DOHH2 (cell line): ENCODE data around the gene ACIN1.

ENCODE experiments used
- H3F3A ChIP-seq: fragments of 200-600 bp; sonication (generic), shearing (Covaris generic); 2 replicates; pipeline ENCODE4 v1.6.0; 2016; ENCODE audit warnings: antibody characterized with exemption, mild to moderate bottlenecking; ENCODE audit not compliant: control insufficient read depth, insufficient read depth
- H3K27ac ChIP-seq: fragments of 200-600 bp; sonication (generic); 2 replicates; pipeline ENCODE4 v1.5.1; 2014; ENCODE audit warnings: low read depth, mild to moderate bottlenecking, low read length, moderate library complexity
- H3K27me3 ChIP-seq: fragments of 200-600 bp; sonication (generic); 2 replicates; pipeline ENCODE4 v1.6.1; 2014; ENCODE audit warnings: mild to moderate bottlenecking, low read length, mixed read lengths; ENCODE audit not compliant: control insufficient read depth
- H3K36me3 ChIP-seq: fragments of 200-600 bp; sonication (generic); 2 replicates; pipeline ENCODE4 v1.6.1; 2014; ENCODE audit warnings: mild to moderate bottlenecking, low read length, moderate library complexity, mixed read lengths; ENCODE audit not compliant: control insufficient read depth
- H3K4me1 ChIP-seq: fragments of 200-600 bp; sonication (generic); 2 replicates; pipeline ENCODE4 v1.6.1; 2014; ENCODE audit warnings: mild to moderate bottlenecking, low read length, mixed read lengths; ENCODE audit not compliant: control insufficient read depth
- H3K4me2 ChIP-seq: fragments of 200-600 bp; sonication (generic); 2 replicates; pipeline ENCODE4 v1.6.0; 2014; ENCODE audit warnings: mild to moderate bottlenecking, low read length, moderate library complexity
- H3K4me3 ChIP-seq: fragments of 200-600 bp; sonication (generic); 2 replicates; pipeline ENCODE4 v1.5.1; 2014; ENCODE audit warnings: mild to moderate bottlenecking, low read length, mixed read lengths
- H3K79me2 ChIP-seq: fragments of 200-600 bp; sonication (generic); 2 replicates; pipeline ENCODE4 v1.6.1; 2014; ENCODE audit warnings: mild to moderate bottlenecking, low read length, mixed read lengths; ENCODE audit not compliant: control insufficient read depth
- H3K9me2 ChIP-seq: fragments of 200-600 bp; sonication (generic); replicated peaks from 2 replicates; pipeline ENCODE4 v1.6.1; 2014; ENCODE audit warnings: mild to moderate bottlenecking, low read length, mixed read lengths; ENCODE audit not compliant: control insufficient read depth
- H3K9me3 ChIP-seq: fragments of 200-600 bp; sonication (generic); 2 replicates; pipeline ENCODE4 v1.6.1; 2014; ENCODE audit warnings: antibody characterized with exemption, low read length, mixed read lengths; ENCODE audit not compliant: control insufficient read depth, insufficient read depth
- H4K20me1 ChIP-seq: fragments of 200-600 bp; sonication (generic); 2 replicates; pipeline ENCODE4 v1.6.0; 2014; ENCODE audit warnings: low read depth, mild to moderate bottlenecking, antibody characterized with exemption, low read length, moderate library complexity; ENCODE audit not compliant: control insufficient read depth, insufficient read depth
- CTCF ChIP-seq: fragments of 200-600 bp; sonication (generic); IDR thresholded peaks from one replicate; pipeline ENCODE4 v1.5.1; 2014; ENCODE audit warnings: antibody characterized with exemption, mild to moderate bottlenecking, low read depth, low read length; ENCODE audit not compliant: poor library complexity, severe bottlenecking
- EZH2phosphoT487 ChIP-seq: fragments of 200-600 bp; sonication (generic); IDR thresholded peaks from 2 replicates; pipeline ENCODE4 v1.6.1; 2017; ENCODE audit warnings: borderline replicate concordance, mild to moderate bottlenecking, antibody characterized with exemption, low read length, moderate library complexity, mixed read lengths

ACIN1 gene

GRCh38 chr14:23021434-23021833 is 73.5 kb downstream of the ACIN1 start:
- Histone ChIP-seq H3K27me3 (no peaks in the 10 kb centered on the region), H3K9me2 (no peaks in the 10 kb centered on the region), H3K4me2 (no peak overlapping the region), H4K20me1 (no peaks in the 10 kb centered on the region), H3K27ac (no peak overlapping the region), H3F3A (peaks cover 3% of the 10 kb centered on the region), H3K4me3 (no peak overlapping the region), H3K79me2 (no peaks in the 10 kb centered on the region), H3K9me3 (no peaks in the 10 kb centered on the region), H3K36me3 (peaks cover 13% of the 10 kb centered on the region), H3K4me1 (no peaks in the 10 kb centered on the region)
- TF ChIP-seq EZH2phosphoT487: no peak
- TF ChIP-seq CTCF: no peak

GRCh38 chr14:23020143-23021128 is 74.5 kb downstream of the ACIN1 start:
- Histone ChIP-seq H3K4me2 (no peak overlapping the region), H3K4me3 (no peak overlapping the region), H3K9me2 (no peaks in the 10 kb centered on the region), H3K4me1 (no peaks in the 10 kb centered on the region), H3K79me2 (no peaks in the 10 kb centered on the region), H3F3A (peaks cover 3% of the 10 kb centered on the region), H3K36me3 (peaks cover 3% of the 10 kb centered on the region), H3K27ac (no peak overlapping the region), H4K20me1 (no peaks in the 10 kb centered on the region), H3K27me3 (no peaks in the 10 kb centered on the region), H3K9me3 (no peaks in the 10 kb centered on the region)
- TF ChIP-seq EZH2phosphoT487 (no peak), CTCF (no peak)

GRCh38 chr14:23018107-23018506 is 76.8 kb downstream of the ACIN1 start:
- no peak for TF ChIP-seq EZH2phosphoT487
- TF ChIP-seq CTCF: no peak

More at GRCh38 chr14:23018107-23018506, 76.8 kb downstream of the ACIN1 start:
- Histone ChIP-seq H3K27me3 (no peaks in the 10 kb centered on the region), H3K79me2 (no peaks in the 10 kb centered on the region), H3K9me3 (no peaks in the 10 kb centered on the region), H3K4me1 (no peaks in the 10 kb centered on the region), H3F3A (peaks cover 1% of the 10 kb centered on the region), H3K27ac (no peak overlapping the region), H3K4me3 (no peak overlapping the region), H3K9me2 (no peaks in the 10 kb centered on the region), H3K4me2 (no peak overlapping the region), H4K20me1 (no peaks in the 10 kb centered on the region), H3K36me3 (no peaks in the 10 kb centered on the region)
